PFSK-1 (cell line): Measurements from ENCODE around the gene TTBK1.

Experiments used
- FOXP2 ChIP-seq: optimal IDR thresholded peaks from 2 replicates; pipeline ENCODE3; 2011; ENCODE audit warnings: borderline replicate concordance, control low read depth, inconsistent platforms; ENCODE audit not compliant: insufficient read depth; ENCODE audit errors: extremely low read length, extremely low read depth
- POLR2AphosphoS5 ChIP-seq: IDR thresholded peaks from 2 replicates; pipeline ENCODE4 v1.6.1; 2012; ENCODE audit warnings: low read depth, mild to moderate bottlenecking, control low read depth, low read length, moderate library complexity
- REST ChIP-seq, 2 experiments: IDR thresholded peaks; 2 replicates each; pipeline versions ENCODE4 v1.6.1 to v1.8.0; 2011 to 2012; ENCODE audit warnings: low read depth in 2 of 2, low read length in 2 of 2, control low read depth in 1 of 2, inconsistent platforms in 1 of 2, mild to moderate bottlenecking in 1 of 2, moderate library complexity in 1 of 2; ENCODE audit not compliant: insufficient read depth in 1 of 2
- SIN3A ChIP-seq: IDR thresholded peaks from 2 replicates; pipeline ENCODE4 v1.6.1; 2012; ENCODE audit warnings: mild to moderate bottlenecking, low read length, moderate library complexity, borderline replicate concordance; ENCODE audit not compliant: insufficient read depth
- TAF1 ChIP-seq: IDR thresholded peaks from 2 replicates; pipeline ENCODE4 v1.6.1; 2012; ENCODE audit warnings: low read length, control low read depth, borderline replicate concordance; ENCODE audit not compliant: insufficient read depth

- TF ChIP-seq POLR2AphosphoS5 (no peak), TAF1 (no peak), REST (IDR thresholded peaks at IDR 0.05; ENCODE audit: insufficient read depth in 1 of 2, low read depth in 2 of 2, low read length in 2 of 2) (no peak), SIN3A (no peak), FOXP2 (no peak)
Observed at GRCh38 chr6:43229803-43230620, 13.3 kb upstream of the TTBK1 start.
